ENCODE results near the gene CAMKK2. TPM values are rescaled to one million over a fixed set of nuclear protein-coding genes. Genes with fewer than 3 reads are reported as not detected.

CAMKK2 gene
- total and polyA plus RNA-seq, 9 of the 15 experiments (the other 6 are each of a cell fraction or from before 2014, with no cell fraction given), result 4.3 to 32.0 (median 18.2) TPM

- no peak for TF ChIP-seq GATA2 (CRISPR knock-in tag; IDR thresholded peaks at IDR 0.05)
- TF ChIP-seq ETS2 (tag; IDR thresholded peaks at IDR 0.05; ENCODE audit: borderline replicate concordance, poor library complexity, severe bottlenecking), result no peak
- no peak for TF ChIP-seq ZNF174 (CRISPR knock-in tag; IDR thresholded peaks at IDR 0.05)
- TF ChIP-seq ARHGAP35 (IDR thresholded peaks at IDR 0.05; ENCODE audit: partially characterized antibody), result no peak
- TF ChIP-seq ARID2 (IDR thresholded peaks at IDR 0.05), result no peak
- no peak for TF ChIP-seq HNRNPH1 (optimal IDR thresholded peaks at IDR 0.05; ENCODE audit: low read depth, low read length)
- TF ChIP-seq BCLAF1 (IDR thresholded peaks at IDR 0.05; ENCODE audit: borderline replicate concordance in 1 of 2, control insufficient read depth in 1 of 2, low read depth in 2 of 2, low read length in 1 of 2), result no peak
- TF ChIP-seq ZNF449 (CRISPR knock-in tag; IDR thresholded peaks at IDR 0.05), result no peak
- TF ChIP-seq ZNF140 (CRISPR knock-in tag; IDR thresholded peaks at IDR 0.05), result no peak
- no peak for TF ChIP-seq FOS (IDR thresholded peaks at IDR 0.05; ENCODE audit: extremely low read depth, insufficient read length)
- TF ChIP-seq HMG20A (CRISPR knock-in tag; conservative IDR thresholded peaks at IDR 0.05), result no peak
- no peak for TF ChIP-seq PRPF4 (IDR thresholded peaks at IDR 0.05; ENCODE audit: insufficient read depth, low read depth, low read length, poor library complexity, severe bottlenecking)
- peak; percentile 91 for TF ChIP-seq SMAD4 (CRISPR knock-in tag; conservative IDR thresholded peaks at IDR 0.05)
- TF ChIP-seq CBFB (CRISPR knock-in tag; IDR thresholded peaks at IDR 0.05), result no peak
- TF ChIP-seq KAT7 (CRISPR knock-in tag; IDR thresholded peaks at IDR 0.05; ENCODE audit: borderline replicate concordance), result no peak
- no peak for TF ChIP-seq ZZZ3 (IDR thresholded peaks at IDR 0.05)
- TF ChIP-seq MAX (CRISPR knock-in tag; IDR thresholded peaks at IDR 0.05), result peak; percentile 49
- no peak for TF ChIP-seq TRIM25 (IDR thresholded peaks at IDR 0.05; ENCODE audit: borderline replicate concordance)
- no peak for TF ChIP-seq ARID3B (CRISPR knock-in tag; IDR thresholded peaks at IDR 0.05; ENCODE audit: borderline replicate concordance)
Observed at GRCh38 chr12:121296618-121297434, at the start of gene CAMKK2 (continued).

Measured in K562 (cell line).